ENCODE results near the gene TMCC1.

Gene TMCC1

DNA sequence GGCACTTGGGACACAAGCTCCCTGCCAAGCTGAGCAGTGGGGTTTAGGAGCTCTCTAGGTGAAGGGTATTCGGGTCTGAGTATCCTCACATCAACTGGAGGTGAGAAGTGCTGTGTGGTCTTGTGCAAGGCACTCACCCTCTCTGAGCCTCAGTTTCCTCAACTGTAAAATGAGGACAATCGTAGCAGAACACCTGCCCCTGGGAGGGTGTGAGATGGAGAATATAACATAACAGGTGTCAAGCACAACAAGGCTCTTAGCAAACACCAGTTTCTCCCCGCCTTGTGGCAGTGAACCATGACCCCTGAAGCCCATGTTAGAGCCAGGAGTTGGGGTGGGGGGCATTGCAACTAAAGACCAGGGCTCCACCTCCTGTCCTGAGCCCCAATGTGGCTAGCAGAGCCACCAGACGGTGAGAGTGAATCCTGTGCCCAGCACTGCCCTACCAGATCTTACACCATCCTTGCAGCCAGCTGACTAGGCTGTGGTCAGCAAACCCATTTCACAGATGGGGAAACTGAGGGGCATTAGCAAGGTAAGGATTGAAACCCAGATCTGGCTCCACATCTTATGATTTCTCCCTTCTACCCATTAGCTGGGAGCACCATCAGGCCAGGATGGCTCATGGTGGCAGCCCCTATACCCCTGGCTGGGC, 284.4 kb downstream of the TMCC1 start:
- H3K9ac ChIP-seq (ENCODE audit: low read depth, low read length) = no peak overlapping the region
- peaks cover 6% of the 10 kb centered on the region for H3K4me1 ChIP-seq (ENCODE audit: control insufficient read depth, insufficient read depth, low read length)
- H3K9me3 ChIP-seq (ENCODE audit: control insufficient read depth, insufficient read depth, low read length) = no peaks in the 10 kb centered on the region
- H3K4me3 ChIP-seq (ENCODE audit: low read depth, low read length) = no peak overlapping the region
- H3K36me3 ChIP-seq (ENCODE audit: control insufficient read depth, insufficient read depth, low read length) = no peaks in the 10 kb centered on the region
- H3K27me3 ChIP-seq (ENCODE audit: control insufficient read depth, insufficient read depth, low read length) = peaks cover 23% of the 10 kb centered on the region

DNA sequence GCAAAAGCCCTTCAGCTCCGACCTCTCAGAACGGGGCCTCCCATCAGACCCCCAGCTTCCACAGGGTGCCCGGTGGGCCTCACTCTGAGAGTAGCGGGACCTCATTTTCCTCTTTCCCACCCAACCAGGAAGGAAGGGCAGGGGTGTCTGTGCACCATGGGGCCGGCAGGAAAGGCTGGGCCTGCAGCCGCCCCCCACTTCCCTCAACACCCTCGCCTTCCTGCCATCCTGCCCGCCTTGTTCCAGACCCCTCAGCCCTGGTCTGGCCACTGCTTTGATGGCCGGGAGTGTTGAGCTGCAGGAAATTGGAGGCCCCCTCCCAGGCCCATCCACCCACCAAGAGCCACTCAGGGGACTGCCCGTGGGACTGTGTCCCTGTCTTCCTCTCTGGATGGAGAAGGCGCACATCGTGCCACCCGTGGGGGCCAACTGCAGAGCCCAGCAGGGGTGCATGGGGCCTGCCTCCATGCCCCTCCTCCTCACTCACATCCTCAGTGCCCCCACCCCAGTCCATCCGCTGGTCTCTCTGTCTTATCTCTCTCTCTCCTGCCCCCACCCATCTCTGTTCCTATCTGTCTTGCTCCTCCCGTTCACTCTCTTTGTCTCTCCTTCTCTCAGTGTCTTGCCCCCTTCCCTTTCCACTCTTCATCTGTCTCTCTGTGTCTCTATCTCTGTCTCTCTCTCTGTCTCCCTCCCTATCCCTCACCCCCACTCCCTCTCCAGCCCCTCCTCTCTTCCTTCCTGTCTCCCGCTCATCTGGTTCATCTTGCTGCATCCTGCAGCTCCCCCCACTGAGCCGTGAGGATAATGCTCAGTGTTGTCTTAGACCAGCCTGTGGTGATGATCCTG, 285.2 kb downstream of the TMCC1 start:
- Histone ChIP-seq H3K4me1 (ENCODE audit: control insufficient read depth, insufficient read depth, low read length) (peaks cover 10% of the 10 kb centered on the region), H3K36me3 (ENCODE audit: control insufficient read depth, insufficient read depth, low read length) (no peaks in the 10 kb centered on the region), H3K4me3 (ENCODE audit: low read depth, low read length) (no peak overlapping the region), H3K9me3 (ENCODE audit: control insufficient read depth, insufficient read depth, low read length) (no peaks in the 10 kb centered on the region), H3K27me3 (ENCODE audit: control insufficient read depth, insufficient read depth, low read length) (peaks cover 23% of the 10 kb centered on the region), H3K9ac (ENCODE audit: low read depth, low read length) (no peak overlapping the region)

DNA sequence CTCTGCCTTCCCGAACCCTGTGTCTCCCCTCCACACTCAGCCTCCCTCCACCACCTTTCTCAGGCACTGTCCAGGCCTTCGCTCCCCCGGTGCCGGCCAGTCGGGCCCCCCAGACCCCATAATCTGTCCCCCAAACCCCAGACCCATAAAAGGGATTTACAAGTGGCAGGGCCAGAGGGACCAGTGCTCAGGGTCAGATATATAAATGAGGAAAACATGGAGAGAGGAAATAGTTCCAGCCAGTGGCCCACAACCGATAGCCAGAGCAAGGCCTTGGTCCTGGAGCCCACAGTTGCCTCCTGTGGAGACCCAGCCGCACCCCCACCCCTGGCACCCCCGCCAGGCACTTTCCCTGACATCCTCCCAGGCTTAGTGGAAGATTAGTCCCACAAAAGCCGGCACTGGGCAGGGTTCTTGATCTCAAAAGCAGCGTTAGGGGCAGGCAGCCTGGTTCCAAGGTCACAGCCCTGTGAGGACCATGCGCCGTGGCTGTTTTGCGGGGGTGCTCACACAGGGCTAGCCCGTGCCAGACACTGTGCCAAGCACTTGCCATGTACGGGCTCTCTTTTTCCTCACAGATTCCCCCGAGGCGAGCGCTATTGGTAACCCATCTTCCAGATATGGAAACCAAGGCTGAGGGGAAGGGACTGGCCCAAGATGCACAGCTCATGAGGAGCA, 286.0 kb downstream of the TMCC1 start:
- H3K36me3 ChIP-seq (ENCODE audit: control insufficient read depth, insufficient read depth, low read length) = no peaks in the 10 kb centered on the region
- H3K9me3 ChIP-seq (ENCODE audit: control insufficient read depth, insufficient read depth, low read length) = no peaks in the 10 kb centered on the region
- H3K9ac ChIP-seq (ENCODE audit: low read depth, low read length) = peak overlapping the region; percentile 76
- peaks cover 16% of the 10 kb centered on the region for H3K4me1 ChIP-seq (ENCODE audit: control insufficient read depth, insufficient read depth, low read length)
- H3K4me3 ChIP-seq (ENCODE audit: low read depth, low read length) = peak overlapping the region; percentile 75
- peaks cover 23% of the 10 kb centered on the region for H3K27me3 ChIP-seq (ENCODE audit: control insufficient read depth, insufficient read depth, low read length)

DNA sequence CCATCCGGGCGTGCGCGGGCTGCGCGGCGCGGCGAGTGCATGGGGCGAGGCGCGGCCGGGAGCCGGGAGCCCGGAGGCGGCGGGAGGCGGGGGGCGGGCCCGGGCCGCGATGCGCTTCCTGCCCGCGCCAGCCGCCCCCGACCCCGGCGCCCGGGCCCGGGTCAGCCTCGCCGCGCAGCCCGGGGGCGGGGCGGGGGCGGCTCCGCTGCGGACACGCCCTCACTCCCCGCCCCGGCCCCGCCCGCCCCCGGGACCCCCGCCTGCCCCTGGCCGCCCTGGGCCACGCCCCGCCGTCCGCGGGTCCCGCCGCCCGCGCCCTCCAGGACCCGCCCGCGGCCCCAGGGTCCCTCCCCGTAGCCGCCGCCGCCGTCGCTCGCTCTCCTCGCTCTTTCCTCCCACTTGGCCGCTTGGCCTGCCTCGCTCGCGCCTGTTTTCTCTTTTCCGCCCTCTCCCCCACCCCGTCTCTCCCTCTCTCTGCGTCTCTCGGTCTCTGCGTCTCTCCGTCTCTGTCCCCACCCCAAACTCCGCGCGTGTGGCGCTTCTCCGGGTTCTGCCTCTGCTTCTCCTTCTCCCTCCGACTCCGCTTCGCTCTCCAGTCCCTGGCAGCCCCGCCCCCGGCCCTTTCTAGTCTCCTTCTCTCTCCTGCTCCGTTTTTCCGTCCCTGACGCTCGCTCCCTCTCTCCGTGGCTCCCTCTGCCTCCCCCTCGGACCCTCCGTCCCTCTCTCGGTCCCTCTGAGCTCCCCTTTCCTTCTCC, 286.7 kb downstream of the TMCC1 start, which contains the start of gene PLXND1:
Gene PLXND1, minus strand, starts transcription at position 41 of the 755 bp plus-strand sequence. Its CDS starts 37 bp downstream, at position 4.
- Histone ChIP-seq H3K36me3 (ENCODE audit: control insufficient read depth, insufficient read depth, low read length) (no peaks in the 10 kb centered on the region), H3K9ac (ENCODE audit: low read depth, low read length) (peak within 1 kb of the TSS; percentile 76), H3K9me3 (ENCODE audit: control insufficient read depth, insufficient read depth, low read length) (no peaks in the 10 kb centered on the region), H3K27me3 (ENCODE audit: control insufficient read depth, insufficient read depth, low read length) (peaks cover 23% of the 10 kb centered on the region), H3K4me1 (ENCODE audit: control insufficient read depth, insufficient read depth, low read length) (peaks cover 17% of the 10 kb centered on the region), H3K4me3 (ENCODE audit: low read depth, low read length) (peak within 1 kb of the TSS; percentile 75)

DNA sequence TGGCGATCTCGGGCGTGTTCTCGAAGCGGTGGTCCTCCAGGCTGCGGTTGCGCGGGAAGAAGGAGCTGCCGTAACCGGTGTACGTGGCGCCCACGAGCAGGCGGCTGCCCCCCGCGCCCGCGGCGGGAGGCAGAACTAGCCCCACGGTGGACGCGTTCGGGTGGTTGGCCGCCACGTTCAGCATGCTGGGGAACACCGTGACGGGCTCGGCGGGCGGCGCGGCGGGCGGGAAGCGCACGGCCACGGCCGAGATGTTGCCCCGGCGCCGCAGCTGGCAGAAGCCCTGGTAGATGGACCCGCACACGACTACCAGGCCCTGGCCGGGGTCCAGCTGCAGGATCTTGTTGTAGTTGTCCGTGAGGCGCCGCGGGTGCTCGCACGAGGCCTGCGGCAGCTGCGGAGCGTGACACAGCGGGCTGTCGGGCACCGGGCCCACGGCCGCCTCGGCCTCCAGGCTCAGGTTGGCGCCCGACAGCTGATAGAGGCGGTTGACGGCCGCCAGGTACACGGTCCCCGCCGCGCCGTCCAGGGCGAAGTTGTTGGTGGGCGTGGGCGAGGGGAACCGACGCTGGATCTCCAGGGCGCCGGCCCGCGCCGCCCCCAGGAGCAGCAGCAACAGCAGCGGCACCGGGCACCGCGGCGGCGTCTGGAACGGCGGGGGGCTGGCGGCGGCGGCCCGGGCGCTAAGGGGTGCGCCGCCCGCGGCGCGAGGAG, 287.4 kb downstream of the TMCC1 start:
- Histone ChIP-seq H3K36me3 (ENCODE audit: control insufficient read depth, insufficient read depth, low read length) (no peaks in the 10 kb centered on the region), H3K27me3 (ENCODE audit: control insufficient read depth, insufficient read depth, low read length) (peaks cover 23% of the 10 kb centered on the region), H3K9me3 (ENCODE audit: control insufficient read depth, insufficient read depth, low read length) (no peaks in the 10 kb centered on the region), H3K9ac (ENCODE audit: low read depth, low read length) (peak overlapping the region; percentile 47), H3K4me1 (ENCODE audit: control insufficient read depth, insufficient read depth, low read length) (peaks cover 17% of the 10 kb centered on the region), H3K4me3 (ENCODE audit: low read depth, low read length) (peak overlapping the region; percentile 72)

DNA sequence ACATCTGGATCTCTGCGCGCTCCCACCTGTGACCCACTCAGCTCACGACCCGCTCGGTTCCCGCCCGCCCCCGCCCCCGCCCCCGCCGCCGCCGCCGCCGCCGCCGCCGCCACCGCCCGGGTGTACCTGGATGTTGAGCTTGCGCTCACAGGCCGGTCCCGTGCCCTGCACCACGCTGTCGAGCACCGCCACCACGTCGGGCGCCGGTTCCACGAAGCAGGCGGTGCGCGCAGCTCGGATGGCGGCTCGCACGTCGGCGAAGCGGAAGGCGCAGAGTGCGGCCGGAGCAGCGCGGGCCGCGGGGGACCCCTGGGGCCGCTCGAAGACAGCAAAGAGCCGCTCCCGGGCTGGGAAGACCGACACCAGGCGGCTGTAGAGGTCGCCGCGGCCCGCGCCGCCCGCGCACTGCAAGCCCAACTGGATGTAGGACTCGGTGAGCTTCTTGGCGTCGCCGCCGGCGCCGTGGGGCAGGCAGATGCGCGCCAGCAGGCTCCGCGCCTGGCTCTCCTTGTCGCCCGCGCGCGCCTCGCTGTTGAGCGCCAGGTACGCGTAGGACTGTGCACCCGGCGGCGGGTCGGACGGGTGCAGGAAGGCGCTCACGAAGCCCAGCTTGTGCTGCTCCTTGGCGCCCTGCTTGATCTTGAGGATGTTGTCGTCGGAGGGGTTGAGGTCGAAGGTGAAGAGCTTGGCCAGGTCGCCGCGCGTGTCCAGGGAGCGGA, 288.1 kb downstream of the TMCC1 start:
- peak overlapping the region; percentile 72 for H3K4me3 ChIP-seq (ENCODE audit: low read depth, low read length)
- peak overlapping the region; percentile 37 for H3K9ac ChIP-seq (ENCODE audit: low read depth, low read length)
- peaks cover 17% of the 10 kb centered on the region for H3K4me1 ChIP-seq (ENCODE audit: control insufficient read depth, insufficient read depth, low read length)
- no peaks in the 10 kb centered on the region for H3K36me3 ChIP-seq (ENCODE audit: control insufficient read depth, insufficient read depth, low read length)
- H3K9me3 ChIP-seq (ENCODE audit: control insufficient read depth, insufficient read depth, low read length) = no peaks in the 10 kb centered on the region
- peaks cover 23% of the 10 kb centered on the region for H3K27me3 ChIP-seq (ENCODE audit: control insufficient read depth, insufficient read depth, low read length)

DNA sequence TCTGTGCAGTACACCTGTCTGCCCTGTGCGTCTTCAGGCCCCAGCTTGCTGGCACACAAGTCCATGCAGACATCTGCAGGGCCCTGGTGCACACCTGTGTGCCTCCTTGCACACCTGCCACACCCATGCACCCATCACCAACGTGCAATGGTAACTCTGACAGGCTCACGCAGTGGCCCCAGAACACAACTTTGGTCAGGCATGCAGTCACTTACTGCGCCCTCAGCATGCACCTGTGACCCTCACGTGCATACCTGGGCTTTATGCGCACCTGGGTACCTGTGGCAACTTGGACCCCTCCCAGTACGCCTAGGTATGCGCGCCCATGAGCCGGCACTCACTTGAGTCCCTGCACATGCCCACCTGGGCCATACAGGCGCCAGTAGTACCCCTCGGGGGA, 288.7 kb downstream of the TMCC1 start:
- Histone ChIP-seq H3K9me3 (ENCODE audit: control insufficient read depth, insufficient read depth, low read length) (no peaks in the 10 kb centered on the region), H3K36me3 (ENCODE audit: control insufficient read depth, insufficient read depth, low read length) (no peaks in the 10 kb centered on the region), H3K4me3 (ENCODE audit: low read depth, low read length) (peak overlapping the region; percentile 72), H3K9ac (ENCODE audit: low read depth, low read length) (no peak overlapping the region), H3K27me3 (ENCODE audit: control insufficient read depth, insufficient read depth, low read length) (peaks cover 23% of the 10 kb centered on the region), H3K4me1 (ENCODE audit: control insufficient read depth, insufficient read depth, low read length) (peaks cover 19% of the 10 kb centered on the region)

DNA sequence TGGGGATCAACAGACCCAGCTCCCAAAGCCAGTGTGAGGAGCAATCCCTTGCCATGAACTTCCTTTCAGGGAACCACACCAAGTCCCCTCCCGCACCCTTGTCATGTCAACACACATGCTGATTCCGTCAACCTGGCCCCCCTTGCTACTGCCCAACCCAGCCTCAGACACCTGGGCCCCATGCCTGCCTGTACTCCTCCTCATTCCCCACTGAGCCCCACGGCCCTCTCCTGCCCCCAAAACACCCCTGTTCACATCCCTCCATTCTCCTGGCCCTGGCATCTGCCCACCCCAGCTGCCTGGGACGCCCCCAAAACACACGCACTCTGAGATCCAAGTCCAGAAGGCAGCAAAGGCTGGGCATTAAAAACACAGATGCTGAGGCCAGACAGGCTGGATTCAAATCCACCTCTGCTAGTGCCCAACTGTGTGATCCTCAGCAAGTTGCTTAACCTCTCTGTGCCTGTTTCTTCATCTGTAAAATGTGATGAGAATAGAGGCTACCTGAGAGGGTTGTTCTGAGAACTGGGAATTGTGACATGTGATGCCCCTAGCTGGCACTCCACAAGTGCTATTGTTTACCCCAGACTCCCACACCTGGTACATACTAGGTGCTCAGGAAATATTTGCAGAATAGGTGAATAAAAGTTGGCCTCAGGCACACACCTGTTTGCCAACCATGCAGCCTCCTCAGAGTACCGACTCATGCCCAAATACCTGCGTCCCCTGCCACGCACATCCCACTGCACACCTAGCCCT, 289.3 kb downstream of the TMCC1 start:
- Histone ChIP-seq H3K4me1 (ENCODE audit: control insufficient read depth, insufficient read depth, low read length) (peaks cover 24% of the 10 kb centered on the region), H3K9ac (ENCODE audit: low read depth, low read length) (no peak overlapping the region), H3K36me3 (ENCODE audit: control insufficient read depth, insufficient read depth, low read length) (no peaks in the 10 kb centered on the region), H3K4me3 (ENCODE audit: low read depth, low read length) (peak overlapping the region; percentile 72), H3K27me3 (ENCODE audit: control insufficient read depth, insufficient read depth, low read length) (peaks cover 23% of the 10 kb centered on the region), H3K9me3 (ENCODE audit: control insufficient read depth, insufficient read depth, low read length) (no peaks in the 10 kb centered on the region)

DNA sequence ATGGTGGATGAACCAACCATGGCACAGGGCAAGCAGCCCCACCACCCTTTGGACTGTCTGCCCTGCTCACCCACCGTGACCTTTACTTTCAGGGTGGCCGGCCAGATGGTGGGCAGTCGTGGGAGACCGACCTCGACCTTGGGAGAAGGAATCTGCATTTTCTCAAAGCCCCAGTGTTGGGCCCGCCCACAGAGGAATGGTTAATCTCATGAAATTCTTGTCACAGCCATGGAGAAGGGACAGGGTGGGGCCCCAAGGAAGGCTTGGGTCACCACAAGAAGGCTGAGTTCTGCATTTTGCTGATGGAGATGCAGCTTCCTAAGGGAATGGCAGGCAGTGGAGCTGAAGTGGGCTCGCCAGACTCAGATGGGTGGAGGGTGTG, 290.0 kb downstream of the TMCC1 start:
- H3K27me3 ChIP-seq (ENCODE audit: control insufficient read depth, insufficient read depth, low read length) = peaks cover 23% of the 10 kb centered on the region
- H3K36me3 ChIP-seq (ENCODE audit: control insufficient read depth, insufficient read depth, low read length) = no peaks in the 10 kb centered on the region
- no peak overlapping the region for H3K9ac ChIP-seq (ENCODE audit: low read depth, low read length)
- H3K9me3 ChIP-seq (ENCODE audit: control insufficient read depth, insufficient read depth, low read length) = no peaks in the 10 kb centered on the region
- H3K4me3 ChIP-seq (ENCODE audit: low read depth, low read length) = no peak overlapping the region
- peaks cover 25% of the 10 kb centered on the region for H3K4me1 ChIP-seq (ENCODE audit: control insufficient read depth, insufficient read depth, low read length)
